Esophagus squamous epithelium (tissue), 5 donors: ENCODE results near the gene ADGRL2. TPM values are rescaled to one million over a fixed set of nuclear protein-coding genes. Genes with fewer than 3 reads are reported as not detected.

Experiments used
- DNase-seq: peaks from one replicate; lab custom pipeline; 2025; lab: John Stamatoyannopoulos, UW
- H3K27ac ChIP-seq, 4 donors: fragments of 200-600 bp; sonication (generic); one replicate each; pipeline ENCODE4 v1.5.1; 2016 to 2019; ENCODE audit warnings: mild to moderate bottlenecking in 1 of 4
- H3K27me3 ChIP-seq, 4 donors: fragments of 200-600 bp; sonication (generic); 1 replicate in 3 of 4; 2 replicates in 1 of 4; pipeline versions ENCODE4 v1.5.1 to v1.6.0; 2017 to 2021; ENCODE audit warnings: antibody characterized with exemption in 1 of 4
- H3K36me3 ChIP-seq, 3 donors: fragments of 200-600 bp; sonication (generic); one replicate each; pipeline ENCODE4 v1.5.1; 2016 to 2019
- H3K4me1 ChIP-seq, 3 donors: fragments of 200-600 bp; sonication (generic); one replicate each; pipeline ENCODE4 v1.5.1; 2017 to 2019
- H3K4me3 ChIP-seq, 4 donors: fragments of 200-600 bp; sonication (generic); 1 replicate in 3 of 4; 2 replicates in 1 of 4; pipeline ENCODE4 v1.5.1; 2016 to 2019; ENCODE audit warnings: mild to moderate bottlenecking in 2 of 4, moderate library complexity in 1 of 4
- H3K9me3 ChIP-seq, 3 donors: fragments of 200-600 bp; sonication (generic); one replicate each; pipeline ENCODE4 v1.5.1; 2016 to 2019
- CTCF ChIP-seq, 6 experiments: fragments of 450-650 bp in 4 of 6; fragments of 200-600 bp in 2 of 6; sonication (generic) in 2 of 6; IDR thresholded peaks; one replicate each; pipeline ENCODE4 v1.5.1; 2016 to 2019; ENCODE audit warnings: antibody characterized with exemption in 6 of 6, mild to moderate bottlenecking in 4 of 6, moderate library complexity in 4 of 6
- POLR2A ChIP-seq, 4 donors: fragments of 450-650 bp; IDR thresholded peaks; one replicate each; pipeline ENCODE4 v1.6.1; 2017; ENCODE audit warnings: antibody characterized with exemption in 4 of 4, mild to moderate bottlenecking in 4 of 4, moderate library complexity in 3 of 4
- WGBS, 2 donors: methylation state at CpG; one replicate each; pipeline ENCODE4 v1.1.5; 2018; 5-methylcytosine and 5-hydroxymethylcytosine counted together
- intact Hi-C: fragments of 100-400 bp; cut with DNase I; formaldehyde crosslinking; loops from one replicate; pipeline ENCODE4 v1.15.0; 2022
- total RNA-seq, 4 donors: library from RNA; depleted of rRNA; stranded (reverse); fragments of >200 nt; gene quantifications; one replicate each; pipeline ENCODE4 v1.1.0, GENCODE V29; 2016
- donor health status: DM: yes; HTN: yes; CAD: no.

The ADGRL2 gene
- total RNA-seq, 4 donors from 2014 or later, result 37.2 to 63.7 (median 59.7) TPM

GRCh38 chr1:82019508-82019907, 218.8 kb downstream of the ADGRL2 start:
- intact Hi-C loops, result no loop called here
- Histone ChIP-seq H3K4me1 (no peaks in the 10 kb centered on the region), H3K27me3 (no peaks in the 10 kb centered on the region), H3K27ac (no peak overlapping the region), H3K36me3 (no peaks in the 10 kb centered on the region), H3K4me3 (no peak overlapping the region), H3K9me3 (no peaks in the 10 kb centered on the region)
- DNase-seq, result no peak
- WGBS, 2 donors, result 42 to 66% methylated on average over 1 of the region's 1 CpG
- no peak for TF ChIP-seq CTCF (IDR thresholded peaks at IDR 0.05)
- TF ChIP-seq POLR2A (IDR thresholded peaks at IDR 0.05), result no peak

- TF ChIP-seq POLR2A (IDR thresholded peaks at IDR 0.05) (no peak), CTCF (IDR thresholded peaks at IDR 0.05) (no peak)
- Histone ChIP-seq H3K4me3 (no peak overlapping the region), H3K27ac (no peak overlapping the region), H3K9me3 (no peaks in the 10 kb centered on the region), H3K27me3 (no peaks in the 10 kb centered on the region), H3K4me1 (no peaks in the 10 kb centered on the region), H3K36me3 (no peaks in the 10 kb centered on the region)
- no peak for DNase-seq
- 86 to 87% methylated on average over 3 of the region's 3 CpGs for WGBS, 2 donors
- intact Hi-C loops, result no loop called here
Observed at GRCh38 chr1:82030830-82031229, 230.1 kb downstream of the ADGRL2 start.

GRCh38 chr1:82032068-82032467, 231.3 kb downstream of the ADGRL2 start:
- Histone ChIP-seq H3K9me3 (no peaks in the 10 kb centered on the region), H3K27ac (no peak overlapping the region), H3K27me3 (no peaks in the 10 kb centered on the region), H3K36me3 (no peaks in the 10 kb centered on the region), H3K4me1 (no peaks in the 10 kb centered on the region), H3K4me3 (no peak overlapping the region)
- 90 to 93% methylated on average over 2 of the region's 2 CpGs for WGBS, 2 donors
- no peak for DNase-seq
- intact Hi-C loops, result no loop called here
- no peak for TF ChIP-seq POLR2A (IDR thresholded peaks at IDR 0.05)

- DNase-seq, result no peak
- intact Hi-C loops, result no loop called here
- H3K9me3 ChIP-seq, result no peaks in the 10 kb centered on the region
- H3K27ac ChIP-seq, result no peak overlapping the region
- no peaks in the 10 kb centered on the region for H3K27me3 ChIP-seq
- H3K4me3 ChIP-seq, result no peak overlapping the region
- no peaks in the 10 kb centered on the region for H3K4me1 ChIP-seq
- no peaks in the 10 kb centered on the region for H3K36me3 ChIP-seq
- TF ChIP-seq CTCF (IDR thresholded peaks at IDR 0.05), result no peak
- no peak for TF ChIP-seq POLR2A (IDR thresholded peaks at IDR 0.05)
- 84 to 88% methylated on average over 3 of the region's 3 CpGs for WGBS, 2 donors
Observed at GRCh38 chr1:82034812-82035211, 234.1 kb downstream of the ADGRL2 start.
